ENCODE measurements around the gene MROH2A. TPM values are rescaled to one million over a fixed set of nuclear protein-coding genes. Genes with fewer than 3 reads are reported as not detected.

The MROH2A gene
- total RNA-seq, 1 donor from 2014 or later, result not detected

- no peak for DNase-seq
Observed at GRCh38 chr2:233818639-233819621, 40.8 kb downstream of the MROH2A start.

DNA sequence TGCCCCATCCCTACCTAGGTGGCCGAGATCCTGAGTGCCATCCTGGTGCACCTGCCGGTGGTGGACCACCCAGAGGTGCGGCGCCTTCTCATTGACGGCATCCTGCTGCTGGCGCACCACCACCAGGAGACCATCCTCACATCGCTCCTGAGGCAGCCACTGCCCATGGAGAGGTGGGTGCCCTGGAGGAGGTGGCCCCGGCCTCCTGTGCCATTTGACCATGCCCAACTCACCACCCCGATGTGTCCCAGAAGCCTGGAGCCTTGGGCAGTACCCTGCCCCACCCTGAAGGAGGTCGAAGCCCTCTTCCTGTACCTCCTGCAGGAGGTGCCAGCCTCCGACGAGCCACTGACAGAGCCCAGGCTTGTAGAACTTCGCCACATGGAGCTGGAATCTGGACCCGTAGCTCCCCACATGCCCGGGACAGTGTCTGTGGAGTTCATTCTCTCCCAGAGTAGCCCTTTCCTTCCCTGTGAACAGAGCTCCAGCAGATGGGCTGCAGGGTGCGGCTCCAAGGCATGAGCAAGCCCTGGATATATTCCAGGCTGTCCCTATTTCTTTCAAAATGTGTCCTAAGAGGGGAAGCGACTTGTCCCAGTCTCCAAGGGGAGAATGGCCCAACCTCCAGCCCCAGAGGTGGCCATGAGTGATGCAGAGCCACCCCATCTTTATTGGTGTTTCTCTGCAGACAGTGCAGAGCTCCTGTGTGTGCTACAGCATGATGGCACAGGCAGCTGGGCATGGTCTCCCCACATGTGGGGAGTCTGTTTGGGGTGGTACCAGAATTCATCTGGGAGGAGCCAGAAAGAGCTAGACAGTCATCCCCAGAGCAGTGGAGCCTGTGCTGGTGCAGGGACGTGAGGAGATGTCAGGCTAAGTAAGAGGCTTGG lies 42.0 kb downstream of the MROH2A start:
- DNase-seq, result no peak

DNA sequence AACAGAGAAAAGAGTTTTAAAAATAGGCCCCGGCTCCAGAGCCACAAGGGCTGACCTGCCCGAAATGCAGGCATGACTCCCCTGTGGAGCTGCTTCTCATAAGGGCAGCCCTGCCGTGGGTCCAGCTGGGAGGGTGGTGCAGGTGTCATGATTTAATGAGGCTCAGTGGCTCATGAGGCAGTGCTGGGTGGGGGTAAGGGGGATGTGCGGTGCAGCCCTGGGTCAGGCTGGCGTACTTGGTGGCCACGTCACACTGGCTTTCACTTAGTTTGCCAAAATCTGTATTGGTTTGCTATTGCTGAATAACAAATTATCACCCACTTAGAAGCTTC lies 42.6 kb downstream of the MROH2A start:
- no peak for DNase-seq

- DNase-seq, result no peak
Observed at GRCh38 chr2:233821196-233821595, 43.1 kb downstream of the MROH2A start.

- DNase-seq, result no peak
Observed at GRCh38 chr2:233821709-233822100, 43.6 kb downstream of the MROH2A start.

DNA sequence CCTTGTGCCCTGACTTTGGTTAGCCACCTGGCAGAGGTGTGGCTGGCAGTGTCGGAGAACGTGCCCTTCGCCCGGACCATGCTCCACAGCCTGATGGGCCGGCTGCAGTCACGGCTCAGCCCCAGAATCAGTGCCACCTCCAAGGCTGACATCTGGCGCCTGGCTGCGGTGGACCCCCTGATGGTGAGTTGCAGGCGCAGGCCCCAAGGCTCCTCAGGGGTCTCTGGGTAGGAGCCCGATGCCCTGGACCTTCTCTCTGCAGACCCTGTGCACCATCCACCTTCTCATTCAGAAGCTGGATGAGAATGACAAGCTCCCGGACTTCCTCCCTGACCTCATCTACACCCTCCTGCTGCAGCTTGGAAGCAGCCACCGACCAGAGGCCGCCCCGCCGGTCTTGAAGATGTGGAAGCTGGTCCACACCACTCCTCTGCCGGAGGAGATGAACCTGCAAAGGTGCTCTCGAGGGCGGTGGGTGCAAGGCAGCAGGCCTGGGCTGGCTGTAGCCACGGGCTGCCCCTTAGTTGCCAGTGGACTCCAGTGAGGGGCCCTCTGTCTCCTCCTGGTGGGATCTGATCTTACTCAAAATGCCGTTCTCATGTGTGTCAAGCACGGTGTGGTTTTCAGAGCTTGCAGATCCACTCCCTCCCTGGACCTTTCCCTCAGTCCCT lies 44.1 kb downstream of the MROH2A start:
- no peak for DNase-seq

- no peak for DNase-seq
Observed at GRCh38 chr2:233822781-233823730, 44.9 kb downstream of the MROH2A start.

GRCh38 chr2:233823731-233824121 lies 45.6 kb downstream of the MROH2A start:
- DNase-seq, result no peak

- no peak for DNase-seq
Observed at GRCh38 chr2:233824373-233824772, 46.2 kb downstream of the MROH2A start.

DNA sequence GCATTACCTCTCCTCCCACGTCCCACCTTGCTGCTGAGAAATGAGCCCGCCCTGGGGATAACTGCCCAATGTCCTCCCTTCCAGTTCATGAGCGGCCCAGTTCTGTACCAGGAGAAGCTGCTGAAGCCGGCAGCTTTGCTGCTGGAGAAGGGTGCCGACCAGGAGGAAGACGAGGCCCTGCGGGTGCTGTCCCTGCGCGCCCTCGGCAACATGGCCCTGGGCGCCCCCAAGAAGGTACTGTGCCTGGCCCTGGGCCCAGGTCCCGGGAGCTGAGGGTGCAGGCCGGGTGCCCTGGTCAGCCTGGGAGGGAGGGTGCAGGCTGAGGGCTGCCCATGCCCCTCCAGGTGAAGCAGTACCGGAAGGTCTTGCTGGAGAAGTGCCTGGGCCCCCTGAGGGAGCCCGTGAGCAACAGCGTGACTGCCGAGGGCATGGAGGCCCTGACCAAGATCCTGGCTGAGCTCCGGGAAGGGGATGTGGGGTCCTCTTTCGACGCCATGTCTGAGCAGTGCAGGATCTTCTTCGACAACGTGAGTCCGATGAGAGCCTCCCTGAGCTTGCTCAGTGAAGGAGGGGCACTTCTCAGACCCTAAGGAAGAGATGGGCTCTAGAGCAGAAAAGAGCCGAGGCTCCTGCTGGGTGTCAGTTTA lies 50.5 kb downstream of the MROH2A start:
- DNase-seq, result no peak

- DNase-seq, result no peak
Observed at GRCh38 chr2:233829193-233830110, 51.3 kb downstream of the MROH2A start.

- no peak for DNase-seq
Observed at GRCh38 chr2:233830111-233830802, 52.1 kb downstream of the MROH2A start.

DNA sequence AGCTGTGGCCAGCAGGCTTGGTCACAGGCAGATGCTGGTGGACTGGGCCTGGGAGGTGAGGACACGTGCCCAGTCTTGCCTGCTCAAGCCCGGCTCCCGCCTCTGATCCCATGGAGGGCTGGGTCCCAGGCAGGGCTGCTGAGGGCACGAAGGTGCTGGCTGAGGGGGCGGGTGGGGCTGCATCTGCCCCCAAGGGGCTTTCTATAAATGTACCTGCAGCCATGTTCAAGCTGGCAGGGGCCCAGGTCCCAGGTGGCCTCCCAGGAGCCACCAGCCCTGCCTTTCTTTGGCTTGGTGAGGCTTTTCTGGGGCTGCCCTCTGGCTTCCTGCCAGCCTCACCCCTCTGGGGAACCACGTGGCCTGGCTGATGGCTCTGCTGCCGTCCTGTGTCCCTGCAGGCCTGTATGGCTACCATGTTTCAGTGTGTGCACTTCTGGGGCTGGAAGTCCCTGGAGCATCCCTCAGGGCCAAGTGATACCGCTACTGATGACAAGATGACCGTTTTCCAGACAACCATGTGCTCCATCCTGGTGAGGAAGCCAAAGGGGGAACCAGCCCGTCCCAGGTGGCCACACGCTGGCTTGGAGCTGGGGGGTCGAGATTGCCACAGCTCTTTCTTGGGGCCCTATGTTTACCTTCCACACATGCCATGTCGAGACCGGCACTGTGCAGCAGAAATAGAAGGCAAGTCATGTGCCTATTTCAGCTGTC lies 53.0 kb downstream of the MROH2A start:
- DNase-seq, result no peak

DNA sequence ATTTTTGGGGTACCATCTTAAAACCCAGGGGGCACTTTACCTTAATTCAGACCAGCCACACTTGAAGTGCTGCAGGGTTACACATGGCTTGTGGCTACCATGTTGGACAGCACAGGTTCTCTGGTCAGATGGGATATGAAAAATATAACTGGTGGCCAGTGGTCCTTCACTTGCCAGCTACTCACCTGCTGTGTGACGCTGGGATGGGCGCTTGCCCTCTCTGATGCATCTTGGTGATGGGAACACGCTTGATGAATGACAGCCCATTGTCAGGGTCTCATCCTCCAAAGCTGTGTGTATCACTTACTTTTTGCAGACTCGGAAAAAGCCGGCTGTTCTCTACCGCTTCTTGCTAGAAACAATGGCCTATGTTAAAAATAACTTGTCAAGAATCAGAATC lies 53.7 kb downstream of the MROH2A start:
- DNase-seq, result no peak

DNA sequence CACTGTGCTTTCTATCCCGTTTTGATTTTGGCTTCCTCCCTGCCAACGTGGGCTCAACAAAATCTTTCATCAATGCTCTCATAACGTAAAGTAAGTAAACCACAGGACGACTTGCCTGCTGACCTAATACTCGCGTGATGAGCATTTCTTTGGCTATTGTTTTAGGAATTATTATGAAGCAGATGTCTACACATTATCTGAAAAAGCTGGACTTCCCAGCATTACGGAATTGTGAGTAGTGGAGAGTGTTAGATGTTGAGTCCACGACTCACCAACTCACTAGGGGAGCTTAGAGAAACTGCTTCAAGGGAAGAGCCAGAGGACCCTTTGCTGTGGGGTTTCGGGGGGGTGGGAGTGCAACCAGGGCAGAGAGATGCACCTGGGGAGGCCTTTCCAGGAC lies 54.3 kb downstream of the MROH2A start:
- no peak for DNase-seq

DNA sequence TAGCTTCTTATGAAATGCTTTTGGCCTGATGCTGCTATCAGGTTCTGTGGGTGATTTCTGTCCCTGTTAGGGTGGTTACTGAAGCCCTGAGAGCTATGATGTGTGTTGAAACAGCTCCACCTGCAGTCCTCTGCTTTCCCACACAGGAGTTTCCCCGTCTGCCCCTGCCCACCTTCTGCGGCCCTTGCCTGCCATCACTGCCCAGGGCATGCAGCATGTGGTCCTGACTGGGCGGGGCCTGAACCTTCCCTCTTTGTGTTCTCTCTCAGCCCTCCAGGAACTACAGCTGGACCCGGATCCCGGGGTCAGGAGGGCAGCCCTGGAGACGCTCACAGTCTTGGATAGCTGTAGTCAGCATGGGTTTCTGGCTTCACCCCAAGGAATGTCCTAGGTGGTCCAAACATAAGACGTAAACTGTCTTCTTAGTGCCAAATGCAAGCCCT lies 54.8 kb downstream of the MROH2A start:
- DNase-seq, result peak; percentile 61

DNA sequence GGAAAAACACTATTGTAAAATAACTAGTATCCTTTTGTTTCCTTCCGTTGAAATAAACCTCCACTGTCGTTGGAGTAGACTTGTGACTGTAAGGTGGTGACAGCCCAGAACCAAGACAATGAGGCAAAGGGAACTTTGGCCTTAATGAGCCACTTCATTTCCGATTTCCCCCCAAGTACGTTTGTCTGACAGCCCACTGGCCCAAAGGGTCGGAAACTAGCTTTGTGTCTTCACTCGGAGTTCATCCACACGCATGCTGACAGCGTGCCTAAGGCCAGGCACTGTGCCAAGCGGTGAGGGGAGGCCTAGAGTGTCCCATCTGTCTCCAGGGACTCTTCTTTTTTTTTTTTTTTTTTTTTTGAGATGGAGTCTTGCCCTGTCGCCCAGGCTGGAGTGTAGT lies 55.2 kb downstream of the MROH2A start:
- peak; percentile 30 for DNase-seq
